Effector memory CD4-positive, alpha-beta T cell (primary cell): ENCODE data around the gene AFTPH.

Experiments
- DNase-seq, 3 donors: peaks; one replicate each; pipeline ENCODE4 v3.0.0-alpha.2; 2020
- H3K27ac ChIP-seq: 2 replicates; pipeline ENCODE4 v1.7.0; 2013; ENCODE audit warnings: mild to moderate bottlenecking, low read length, moderate library complexity; ENCODE audit not compliant: insufficient read depth, poor library complexity, severe bottlenecking
- H3K27me3 ChIP-seq: replicated peaks from 2 replicates; pipeline ENCODE4 v1.7.0; 2013; ENCODE audit warnings: mild to moderate bottlenecking, low read length; ENCODE audit not compliant: insufficient read depth, control insufficient read depth, poor library complexity, severe bottlenecking
- H3K36me3 ChIP-seq: 2 replicates; pipeline ENCODE4 v1.7.0; 2013; ENCODE audit warnings: mild to moderate bottlenecking, low read length, moderate library complexity; ENCODE audit not compliant: control insufficient read depth, insufficient read depth
- H3K4me1 ChIP-seq: 2 replicates; pipeline ENCODE4 v1.7.0; 2013; ENCODE audit warnings: low read length, mild to moderate bottlenecking; ENCODE audit not compliant: control insufficient read depth, insufficient read depth, poor library complexity, severe bottlenecking
- H3K4me3 ChIP-seq: 2 replicates; pipeline ENCODE4 v1.7.0; 2013; ENCODE audit warnings: low read length, low read depth, mild to moderate bottlenecking; ENCODE audit not compliant: insufficient read depth, poor library complexity, severe bottlenecking
- H3K9me3 ChIP-seq: 2 replicates; pipeline ENCODE4 v1.7.0; 2013; ENCODE audit warnings: mild to moderate bottlenecking, low read length, moderate library complexity; ENCODE audit not compliant: control insufficient read depth

Gene AFTPH

GRCh38 chr2:64608867-64609226, 84.7 kb downstream of the AFTPH start:
- Histone ChIP-seq H3K27ac (no peak overlapping the region), H3K36me3 (no peaks in the 10 kb centered on the region), H3K4me3 (peak overlapping the region; percentile 64), H3K27me3 (no peaks in the 10 kb centered on the region), H3K4me1 (peaks cover 13% of the 10 kb centered on the region), H3K9me3 (no peaks in the 10 kb centered on the region)
- no peak for DNase-seq

GRCh38 chr2:64609227-64609941, 85.3 kb downstream of the AFTPH start:
- Histone ChIP-seq H3K36me3 (no peaks in the 10 kb centered on the region), H3K9me3 (no peaks in the 10 kb centered on the region), H3K4me1 (peaks cover 13% of the 10 kb centered on the region), H3K27me3 (no peaks in the 10 kb centered on the region), H3K27ac (no peak overlapping the region), H3K4me3 (peak overlapping the region; percentile 64)
- DNase-seq, result peak; percentile 21 to 53 (median 35)

GRCh38 chr2:64609942-64610281, 85.8 kb downstream of the AFTPH start:
- no peaks in the 10 kb centered on the region for H3K36me3 ChIP-seq
- H3K4me3 ChIP-seq, result peak overlapping the region; percentile 41
- peaks cover 13% of the 10 kb centered on the region for H3K4me1 ChIP-seq
- no peaks in the 10 kb centered on the region for H3K9me3 ChIP-seq
- no peak for DNase-seq
- no peaks in the 10 kb centered on the region for H3K27me3 ChIP-seq
- H3K27ac ChIP-seq, result no peak overlapping the region

GRCh38 chr2:64610316-64610855, 86.3 kb downstream of the AFTPH start:
- H3K4me3 ChIP-seq, result no peak overlapping the region
- H3K36me3 ChIP-seq, result no peaks in the 10 kb centered on the region
- H3K27me3 ChIP-seq, result no peaks in the 10 kb centered on the region
- H3K9me3 ChIP-seq, result no peaks in the 10 kb centered on the region
- no peak overlapping the region for H3K27ac ChIP-seq
- no peak for DNase-seq
- H3K4me1 ChIP-seq, result peaks cover 13% of the 10 kb centered on the region

GRCh38 chr2:64612575-64613195, 88.6 kb downstream of the AFTPH start:
- Histone ChIP-seq H3K4me1 (peaks cover 7% of the 10 kb centered on the region), H3K27me3 (no peaks in the 10 kb centered on the region)
- DNase-seq, result no peak

GRCh38 chr2:64613276-64613675, 89.1 kb downstream of the AFTPH start:
- no peak overlapping the region for H3K4me3 ChIP-seq

More at GRCh38 chr2:64612575-64613195, 88.6 kb downstream of the AFTPH start:
- Histone ChIP-seq H3K9me3 (no peaks in the 10 kb centered on the region), H3K36me3 (no peaks in the 10 kb centered on the region), H3K4me3 (no peak overlapping the region), H3K27ac (no peak overlapping the region)

GRCh38 chr2:64615192-64615763, 91.2 kb downstream of the AFTPH start:
- Histone ChIP-seq H3K4me1 (no peaks in the 10 kb centered on the region), H3K27ac (no peak overlapping the region), H3K27me3 (no peaks in the 10 kb centered on the region), H3K36me3 (no peaks in the 10 kb centered on the region), H3K4me3 (no peak overlapping the region), H3K9me3 (no peaks in the 10 kb centered on the region)
- DNase-seq, result no peak

More at GRCh38 chr2:64613276-64613675, 89.1 kb downstream of the AFTPH start:
- no peak for DNase-seq
- Histone ChIP-seq H3K36me3 (no peaks in the 10 kb centered on the region), H3K4me1 (peaks cover under 1% of the 10 kb centered on the region), H3K9me3 (no peaks in the 10 kb centered on the region), H3K27me3 (no peaks in the 10 kb centered on the region), H3K27ac (no peak overlapping the region)

- Histone ChIP-seq H3K4me1 (no peaks in the 10 kb centered on the region), H3K36me3 (no peaks in the 10 kb centered on the region), H3K9me3 (no peaks in the 10 kb centered on the region), H3K27ac (no peak overlapping the region), H3K27me3 (no peaks in the 10 kb centered on the region), H3K4me3 (no peak overlapping the region)
- DNase-seq, result no peak
Measured at GRCh38 chr2:64615844-64616536, 91.9 kb downstream of the AFTPH start.

GRCh38 chr2:64617631-64618151, 93.6 kb downstream of the AFTPH start:
- no peaks in the 10 kb centered on the region for H3K4me1 ChIP-seq
- no peak overlapping the region for H3K4me3 ChIP-seq
- H3K36me3 ChIP-seq, result no peaks in the 10 kb centered on the region
- no peaks in the 10 kb centered on the region for H3K27me3 ChIP-seq
- no peak for DNase-seq
- no peaks in the 10 kb centered on the region for H3K9me3 ChIP-seq
- no peak overlapping the region for H3K27ac ChIP-seq
